HCT116 (cell line): ENCODE data around the gene MOB3A. TPM values are rescaled to one million over a fixed set of nuclear protein-coding genes. Genes with fewer than 3 reads are reported as not detected.

Experiments used
- ATAC-seq: fragments of 200-7000 bp; cut with Tn5 transposase; 2 replicates; pipeline ENCODE4 v1.9.1; 2020; ENCODE audit warnings: mild to moderate bottlenecking, moderate library complexity
- BruUV-seq: library from RNA; stranded (reverse); fragments of 400-500 nt; replicated peaks from 2 replicates; lab custom pipeline; 2021; lab: Mats Ljungman, UMichigan
- CTCF ChIA-PET: fragments of 300-600 bp; sonication (Branson Sonifier 250); formaldehyde crosslinking; loops from one replicate; lab custom pipeline; 2021; ENCODE audit warnings: antibody characterized with exemption; lab: Charles Lee
- POLR2A ChIA-PET: fragments of 300-600, 350-600 bp; sonication (Branson Sonifier 250); formaldehyde crosslinking; loops from one replicate; lab custom pipeline; 2021; ENCODE audit warnings: antibody characterized with exemption; lab: Charles Lee
- RAD21 ChIA-PET, 2 experiments: fragments of 300-600 bp; sonication (Branson Sonifier 250); formaldehyde crosslinking; loops; one replicate each; lab custom pipeline; 2023; ENCODE audit warnings: low total read pairs in 2 of 2; ENCODE audit not compliant: uncharacterized antibody in 2 of 2, unreplicated experiment in 2 of 2, low non-redundant PET in 1 of 2; lab: Charles Lee
- DNase-seq: peaks from one replicate; pipeline ENCODE4 v3.0.0-alpha.2; 2010; ENCODE audit warnings: low read depth, low spot score
- H2AFZ ChIP-seq: fragments of 200-600 bp; shearing (Covaris generic), sonication (generic); 2 replicates; pipeline ENCODE4 v1.6.1; 2017; ENCODE audit warnings: low read depth, mixed run types, mixed read lengths, antibody characterized with exemption, low read length; ENCODE audit not compliant: poor library complexity, severe bottlenecking
- H3K27ac ChIP-seq: 2 replicates; pipeline ENCODE4 v1.5.1; 2012; ENCODE audit warnings: low read depth, low read length
- H3K27me3 ChIP-seq: fragments of 200-600 bp; sonication (generic); 2 replicates; pipeline ENCODE4 v1.6.1; 2016; ENCODE audit warnings: mixed run types, low read length, mixed read lengths; ENCODE audit not compliant: insufficient read depth
- H3K36me3 ChIP-seq, 2 experiments: fragments of 200-500 bp in 1 of 2; fragments of 200-600 bp in 1 of 2; sonication (Bioruptor generic) in 1 of 2; sonication (generic) in 1 of 2; 2 replicates each; pipeline versions ENCODE4 v1.5.1 to v1.6.1; 2014 to 2016; ENCODE audit warnings: low read length in 2 of 2, inconsistent platforms in 1 of 2, mixed read lengths in 1 of 2, mixed run types in 1 of 2; ENCODE audit not compliant: insufficient read depth in 2 of 2, control insufficient read depth in 1 of 2
- H3K4me1 ChIP-seq, 2 experiments: fragments of 200-600 bp in 1 of 2; sonication (generic) in 1 of 2; 2 replicates each; pipeline versions ENCODE4 v1.5.1 to v1.6.1; 2012 to 2017; ENCODE audit warnings: low read length in 2 of 2, inconsistent platforms in 1 of 2, mild to moderate bottlenecking in 1 of 2, mixed read lengths in 1 of 2, mixed run types in 1 of 2, moderate library complexity in 1 of 2; ENCODE audit not compliant: insufficient read depth in 2 of 2, control insufficient read depth in 1 of 2
- H3K4me2 ChIP-seq: fragments of 200-600 bp; sonication (generic); 2 replicates; pipeline ENCODE4 v1.6.1; 2017; ENCODE audit warnings: mixed run types, low read length, mixed read lengths
- H3K4me3 ChIP-seq, 2 experiments: fragments of 200-600 bp in 1 of 2; sonication (generic) in 1 of 2; replicated peaks in 1 of 2; 2 replicates each; pipeline ENCODE4 v1.5.1; 2011 to 2016; ENCODE audit warnings: low read length in 2 of 2, control low read depth in 1 of 2, low read depth in 1 of 2, mild to moderate bottlenecking in 1 of 2, mixed read lengths in 1 of 2, mixed run types in 1 of 2
- H3K79me2 ChIP-seq: fragments of 200-600 bp; sonication (generic); 2 replicates; pipeline ENCODE4 v1.6.1; 2017; ENCODE audit warnings: mild to moderate bottlenecking, mixed run types, low read length, moderate library complexity, mixed read lengths; ENCODE audit not compliant: insufficient read depth
- H3K9ac ChIP-seq: fragments of 200-600 bp; sonication (generic); 2 replicates; pipeline ENCODE4 v1.6.1; 2016; ENCODE audit warnings: low read length, mixed read lengths
- H3K9me2 ChIP-seq: fragments of 200-600 bp; sonication (generic), shearing (Covaris generic); 2 replicates; pipeline ENCODE4 v1.6.1; 2017; ENCODE audit warnings: mixed run types, mild to moderate bottlenecking, moderate library complexity; ENCODE audit not compliant: insufficient read depth
- H3K9me3 ChIP-seq, 2 experiments: fragments of 200-500 bp in 1 of 2; fragments of 200-600 bp in 1 of 2; sonication (Bioruptor generic) in 1 of 2; sonication (generic) in 1 of 2; 2 replicates each; pipeline ENCODE4 v1.6.1; 2014 to 2017; ENCODE audit warnings: low read length in 2 of 2, mixed read lengths in 2 of 2, inconsistent platforms in 1 of 2, low read depth in 1 of 2, mild to moderate bottlenecking in 1 of 2, mixed run types in 1 of 2, moderate library complexity in 1 of 2; ENCODE audit not compliant: control insufficient read depth in 1 of 2, insufficient read depth in 1 of 2
- H4K20me1 ChIP-seq: fragments of 200-600 bp; sonication (generic), shearing (Covaris generic); 2 replicates; pipeline ENCODE4 v1.6.1; 2017; ENCODE audit warnings: mixed run types, mild to moderate bottlenecking, moderate library complexity; ENCODE audit not compliant: insufficient read depth
- POLR2AphosphoS5 ChIP-seq: IDR thresholded peaks from 2 replicates; pipeline ENCODE4 v1.6.1; 2011; ENCODE audit warnings: mild to moderate bottlenecking, low read depth, low read length, moderate library complexity
- intact Hi-C: fragments of 100-400 bp; cut with micrococcal nuclease; formaldehyde crosslinking; loops from 2 replicates; pipeline ENCODE4 v1.10.0; 2022
- total RNA-seq: library from RNA; stranded (reverse); gene quantifications from one replicate; pipeline ENCODE4 v1.2.1, GENCODE V29; 2021; ENCODE audit not compliant: unreplicated experiment
- TF ChIP-seq, protein P1 (sequence below): IDR thresholded peaks from 2 replicates; pipeline ENCODE4 v1.6.1; 2012; ENCODE audit warnings: low read depth

MOB3A gene
- total RNA-seq, 1 experiment from 2014 or later, result 32.1 TPM

DNA sequence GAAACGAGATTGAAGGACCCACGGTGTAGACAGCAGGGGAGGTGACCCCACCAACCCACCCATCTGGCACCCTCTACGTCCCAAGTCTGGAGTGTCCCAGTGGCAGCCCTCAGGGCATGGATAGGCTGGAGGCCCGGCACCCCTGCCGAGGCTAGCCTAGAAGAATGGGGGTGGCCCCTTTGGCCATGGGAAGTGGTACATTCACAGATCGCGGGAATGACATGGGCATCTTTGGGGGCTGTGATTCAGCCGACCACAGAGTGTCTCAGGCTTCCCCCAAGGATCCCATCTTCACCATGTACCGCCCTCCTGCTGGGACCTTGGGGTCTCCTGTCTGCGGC, 33.8 kb downstream of the MOB3A start:
- no TSS peak for BruUV-seq
- TF ChIP-seq POLR2AphosphoS5, result peak; percentile 24; the same call in 1 of the 2 replicates
- TF ChIP-seq, protein P1, sequence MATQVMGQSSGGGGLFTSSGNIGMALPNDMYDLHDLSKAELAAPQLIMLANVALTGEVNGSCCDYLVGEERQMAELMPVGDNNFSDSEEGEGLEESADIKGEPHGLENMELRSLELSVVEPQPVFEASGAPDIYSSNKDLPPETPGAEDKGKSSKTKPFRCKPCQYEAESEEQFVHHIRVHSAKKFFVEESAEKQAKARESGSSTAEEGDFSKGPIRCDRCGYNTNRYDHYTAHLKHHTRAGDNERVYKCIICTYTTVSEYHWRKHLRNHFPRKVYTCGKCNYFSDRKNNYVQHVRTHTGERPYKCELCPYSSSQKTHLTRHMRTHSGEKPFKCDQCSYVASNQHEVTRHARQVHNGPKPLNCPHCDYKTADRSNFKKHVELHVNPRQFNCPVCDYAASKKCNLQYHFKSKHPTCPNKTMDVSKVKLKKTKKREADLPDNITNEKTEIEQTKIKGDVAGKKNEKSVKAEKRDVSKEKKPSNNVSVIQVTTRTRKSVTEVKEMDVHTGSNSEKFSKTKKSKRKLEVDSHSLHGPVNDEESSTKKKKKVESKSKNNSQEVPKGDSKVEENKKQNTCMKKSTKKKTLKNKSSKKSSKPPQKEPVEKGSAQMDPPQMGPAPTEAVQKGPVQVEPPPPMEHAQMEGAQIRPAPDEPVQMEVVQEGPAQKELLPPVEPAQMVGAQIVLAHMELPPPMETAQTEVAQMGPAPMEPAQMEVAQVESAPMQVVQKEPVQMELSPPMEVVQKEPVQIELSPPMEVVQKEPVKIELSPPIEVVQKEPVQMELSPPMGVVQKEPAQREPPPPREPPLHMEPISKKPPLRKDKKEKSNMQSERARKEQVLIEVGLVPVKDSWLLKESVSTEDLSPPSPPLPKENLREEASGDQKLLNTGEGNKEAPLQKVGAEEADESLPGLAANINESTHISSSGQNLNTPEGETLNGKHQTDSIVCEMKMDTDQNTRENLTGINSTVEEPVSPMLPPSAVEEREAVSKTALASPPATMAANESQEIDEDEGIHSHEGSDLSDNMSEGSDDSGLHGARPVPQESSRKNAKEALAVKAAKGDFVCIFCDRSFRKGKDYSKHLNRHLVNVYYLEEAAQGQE, result no peak
- TF ChIP-seq, all 23 proteins: peak for 1
- RAD21 ChIA-PET, result no interaction called here
- Histone ChIP-seq H3K9me3 (no peaks in the 10 kb centered on the region), H3K9ac (peak overlapping the region; percentile 82), H4K20me1 (no peaks in the 10 kb centered on the region), H3K36me3 (no peaks in the 10 kb centered on the region), H3K4me3 (peak overlapping the region; percentile 71 to 81), H3K27me3 (no peaks in the 10 kb centered on the region), H3K27ac (peak overlapping the region; percentile 99), H2AFZ (no peak overlapping the region), H3K4me1 (peaks cover 50 to 68% of the 10 kb centered on the region in 2 experiments), H3K4me2 (peak overlapping the region; percentile 95), H3K9me2 (no peaks in the 10 kb centered on the region), H3K79me2 (no peaks in the 10 kb centered on the region)
- CTCF ChIA-PET, result no interaction called here
- intact Hi-C loops, result loop anchor here (10.0 kb wide), 1 partner anchor 128 kb away; no protein-coding TSS in a partner anchor
- DNase-seq (no peak), ATAC-seq (no peak)
- POLR2A ChIA-PET, result interaction anchor here (1.0 to 3.3 kb wide), 4 partner anchors 8 to 30 kb away, joined by 3 to 11 read pairs (median 6); no protein-coding TSS in a partner anchor
